SK-N-SH (cell line): ENCODE results near the gene MKX. TPM values are rescaled to one million over a fixed set of nuclear protein-coding genes. Genes with fewer than 3 reads are reported as not detected.

ENCODE experiments used
- CTCF ChIA-PET: fragments of 300-600, 350-600 bp; formaldehyde crosslinking; extraction: SDS; loops from one replicate; lab custom pipeline; 2021; lab: Yijun Ruan, JAX
- POLR2A ChIA-PET: fragments of 350-600 bp; sonication (Branson Sonifier 250); formaldehyde crosslinking; extraction: SDS; loops from one replicate; lab custom pipeline; 2020; ENCODE audit warnings: antibody characterized with exemption, inconsistent platforms; lab: Yijun Ruan, JAX
- DNase-seq: peaks from one replicate; pipeline ENCODE4 v3.0.0; 2012
- H2AFZ ChIP-seq: fragments of 200-600 bp; sonication (generic); 2 replicates; pipeline ENCODE4 v1.8.1; 2016; ENCODE audit warnings: antibody characterized with exemption, mild to moderate bottlenecking, low read depth
- H3F3A ChIP-seq: fragments of 200-600 bp; sonication (generic); replicated peaks from 2 replicates; pipeline ENCODE3; 2016; ENCODE audit warnings: antibody characterized with exemption, mild to moderate bottlenecking; ENCODE audit not compliant: insufficient read depth
- H3K27ac ChIP-seq, 2 experiments: fragments of 200-500 bp in 1 of 2; fragments of 200-600 bp in 1 of 2; sonication (Bioruptor generic) in 1 of 2; sonication (generic), shearing (Covaris generic) in 1 of 2; 2 replicates each; pipeline versions ENCODE4 v1.5.1 to v1.6.1; 2014 to 2016; ENCODE audit warnings: low read depth in 2 of 2, inconsistent platforms in 1 of 2, low read length in 1 of 2, mild to moderate bottlenecking in 1 of 2, mixed read lengths in 1 of 2
- H3K27me3 ChIP-seq: fragments of 200-600 bp; sonication (generic), shearing (Covaris generic); 2 replicates; pipeline ENCODE4 v1.6.1; 2016; ENCODE audit warnings: mixed run types; ENCODE audit not compliant: insufficient read depth
- H3K36me3 ChIP-seq, 2 experiments: fragments of 200-500 bp in 1 of 2; fragments of 200-600 bp in 1 of 2; sonication (Bioruptor generic) in 1 of 2; sonication (generic) in 1 of 2; replicated peaks in 1 of 2; 2 replicates each; pipeline versions ENCODE3 to v1.5.1; 2014 to 2016; ENCODE audit warnings: low read length in 1 of 2, mild to moderate bottlenecking in 1 of 2; ENCODE audit not compliant: insufficient read depth in 2 of 2, control insufficient read depth in 1 of 2
- H3K4me1 ChIP-seq, 2 experiments: fragments of 200-500 bp in 1 of 2; fragments of 200-600 bp in 1 of 2; sonication (Bioruptor generic) in 1 of 2; sonication (generic), shearing (Covaris generic) in 1 of 2; 2 replicates each; pipeline versions ENCODE4 v1.5.1 to v1.6.1; 2014 to 2016; ENCODE audit warnings: low read depth in 1 of 2, low read length in 1 of 2, mixed run types in 1 of 2; ENCODE audit not compliant: insufficient read depth in 2 of 2, control insufficient read depth in 1 of 2
- H3K4me2 ChIP-seq: fragments of 200-600 bp; sonication (generic), shearing (Covaris generic); 2 replicates; pipeline ENCODE4 v1.6.1; 2017; ENCODE audit warnings: mixed run types
- H3K4me3 ChIP-seq, 2 experiments: fragments of 200-500 bp in 1 of 2; fragments of 200-600 bp in 1 of 2; sonication (Bioruptor generic) in 1 of 2; sonication (generic), shearing (Covaris generic) in 1 of 2; 2 replicates each; pipeline versions ENCODE4 v1.5.1 to v1.8.1; 2014 to 2016; ENCODE audit warnings: low read depth in 2 of 2, inconsistent platforms in 1 of 2, low read length in 1 of 2, mild to moderate bottlenecking in 1 of 2, mixed read lengths in 1 of 2, moderate library complexity in 1 of 2
- H3K79me2 ChIP-seq: fragments of 200-600 bp; sonication (generic); 2 replicates; pipeline ENCODE4 v1.8.1; 2017; ENCODE audit warnings: mild to moderate bottlenecking; ENCODE audit not compliant: insufficient read depth
- H3K9ac ChIP-seq: fragments of 200-600 bp; sonication (generic); 2 replicates; pipeline ENCODE4 v1.6.1; 2017; ENCODE audit warnings: mixed run types
- H3K9me2 ChIP-seq: fragments of 200-600 bp; sonication (generic); 2 replicates; pipeline ENCODE4 v1.6.1; 2017; ENCODE audit warnings: mixed run types
- H3K9me3 ChIP-seq: fragments of 200-600 bp; sonication (generic); 2 replicates; pipeline ENCODE4 v1.6.1; 2017; ENCODE audit warnings: mixed run types, mild to moderate bottlenecking, moderate library complexity
- H4K20me1 ChIP-seq: fragments of 200-600 bp; sonication (generic); 2 replicates; pipeline ENCODE4 v1.6.1; 2017; ENCODE audit warnings: mild to moderate bottlenecking, mixed run types; ENCODE audit not compliant: insufficient read depth
- CHD2 ChIP-seq: fragments of 150-350 bp; IDR thresholded peaks from 2 replicates; pipeline ENCODE4 v1.6.1; 2018; ENCODE audit warnings: low read length; ENCODE audit not compliant: partially characterized antibody
- CTCF ChIP-seq: fragments of 200-600 bp; sonication (generic); IDR thresholded peaks from 2 replicates; pipeline ENCODE4 v1.6.1; 2017; ENCODE audit warnings: antibody characterized with exemption, mild to moderate bottlenecking, moderate library complexity
- EP300 ChIP-seq, 2 experiments: IDR thresholded peaks; 2 replicates each; pipeline versions ENCODE4 v1.4.0 to v1.6.1; 2012; ENCODE audit warnings: borderline replicate concordance in 1 of 2, low read depth in 1 of 2, low read length in 1 of 2
- GABPA ChIP-seq: IDR thresholded peaks from 2 replicates; pipeline ENCODE4 v1.4.0; 2012; ENCODE audit warnings: low read depth, mild to moderate bottlenecking
- RFX5 ChIP-seq: IDR thresholded peaks from 2 replicates; pipeline ENCODE4 v1.6.1; 2012; ENCODE audit warnings: mild to moderate bottlenecking, improper control_type of control experiment, low read length
- RXRA ChIP-seq: IDR thresholded peaks from 2 replicates; pipeline ENCODE4 v1.4.0; 2012; ENCODE audit warnings: low read depth, mild to moderate bottlenecking, borderline replicate concordance
- SMC3 ChIP-seq: IDR thresholded peaks from 2 replicates; pipeline ENCODE4 v1.6.1; 2012; ENCODE audit warnings: low read depth, low read length, improper control_type of control experiment
- TAF1 ChIP-seq: IDR thresholded peaks from 2 replicates; pipeline ENCODE4 v1.6.1; 2012; ENCODE audit warnings: low read depth, mild to moderate bottlenecking, low read length, moderate library complexity, borderline replicate concordance
- USF1 ChIP-seq: IDR thresholded peaks from 2 replicates; pipeline ENCODE4 v1.4.0; 2012; ENCODE audit warnings: low read depth, borderline replicate concordance
- USF2 ChIP-seq: fragments of 150-350 bp; IDR thresholded peaks from 2 replicates; pipeline ENCODE4 v1.6.1; 2017; ENCODE audit warnings: antibody characterized with exemption, low read length, low read depth, borderline replicate concordance
- WGBS: methylation state at CpG from one replicate; pipeline ENCODE4 v1.1.6; 2017; ENCODE audit warnings: low lambda C conversion rate; 5-methylcytosine and 5-hydroxymethylcytosine counted together
- polyA plus RNA-seq, 3 experiments: library from polyadenylated mRNA; depleted of rRNA; stranded (reverse); fragments of >200 nt; gene quantifications; 2 replicates each; pipeline ENCODE4 v1.2.3, GENCODE V29; 2012

The MKX gene
- polyA plus RNA-seq, 1 of the 3 experiments (the other 2 are of a cell fraction): not detected

- Histone ChIP-seq H3K4me3 (no peak overlapping the region), H3K27ac (no peak overlapping the region), H3K9ac (no peak overlapping the region), H4K20me1 (no peaks in the 10 kb centered on the region), H2AFZ (no peak overlapping the region), H3K9me3 (no peaks in the 10 kb centered on the region), H3K79me2 (no peaks in the 10 kb centered on the region), H3F3A (no peaks in the 10 kb centered on the region), H3K4me2 (no peak overlapping the region), H3K9me2 (no peaks in the 10 kb centered on the region), H3K27me3 (peaks cover 11% of the 10 kb centered on the region), H3K4me1 (no peaks in the 10 kb centered on the region), H3K36me3 (no peaks in the 10 kb centered on the region)
- ChIA-PET POLR2A (no interaction called here), CTCF (no interaction called here)
- TF ChIP-seq CHD2: no peak
- no peak for TF ChIP-seq EP300 (IDR thresholded peaks at IDR 0.05; ENCODE audit: borderline replicate concordance in 1 of 2, low read depth in 1 of 2, low read length in 1 of 2)
- TF ChIP-seq RFX5: no peak
- no peak for TF ChIP-seq GABPA
- TF ChIP-seq USF1: no peak
- peak; percentile 33; the same call in 1 of the 2 replicates for TF ChIP-seq CTCF
- WGBS: 0% methylated on average over 1 of the region's 1 CpG
- DNase-seq: no peak
Observed at GRCh38 chr10:27724287-27724686, 21.3 kb downstream of the MKX start.

GRCh38 chr10:27723436-27723835 is 22.2 kb downstream of the MKX start:
- ChIA-PET POLR2A (no interaction called here), CTCF (no interaction called here)
- H3K4me2 ChIP-seq: no peak overlapping the region
- no peak for DNase-seq
- H3K4me1 ChIP-seq: no peaks in the 10 kb centered on the region
- no peak overlapping the region for H2AFZ ChIP-seq
- no peak overlapping the region for H3K4me3 ChIP-seq
- H3F3A ChIP-seq: no peaks in the 10 kb centered on the region
- H3K79me2 ChIP-seq: no peaks in the 10 kb centered on the region
- H3K9ac ChIP-seq: no peak overlapping the region
- TF ChIP-seq RXRA (no peak), USF2 (no peak), SMC3 (no peak), TAF1 (no peak)
- TF ChIP-seq, all 33 proteins: peak for 0
- no peaks in the 10 kb centered on the region for H3K36me3 ChIP-seq
- no peaks in the 10 kb centered on the region for H3K9me3 ChIP-seq
- H4K20me1 ChIP-seq: no peaks in the 10 kb centered on the region
- 0 out of 2 replicates have a peak, but pooled peaks cover 8% of the 10 kb centered on the region for H3K27me3 ChIP-seq
- no peaks in the 10 kb centered on the region for H3K9me2 ChIP-seq
- no peak overlapping the region for H3K27ac ChIP-seq
